Measurements from ENCODE around the gene AGAP1. TPM values are rescaled to one million over a fixed set of nuclear protein-coding genes. Genes with fewer than 3 reads are reported as not detected.

Gene AGAP1
- total RNA-seq, 1 donor from 2014 or later: 3.8 TPM

DNA sequence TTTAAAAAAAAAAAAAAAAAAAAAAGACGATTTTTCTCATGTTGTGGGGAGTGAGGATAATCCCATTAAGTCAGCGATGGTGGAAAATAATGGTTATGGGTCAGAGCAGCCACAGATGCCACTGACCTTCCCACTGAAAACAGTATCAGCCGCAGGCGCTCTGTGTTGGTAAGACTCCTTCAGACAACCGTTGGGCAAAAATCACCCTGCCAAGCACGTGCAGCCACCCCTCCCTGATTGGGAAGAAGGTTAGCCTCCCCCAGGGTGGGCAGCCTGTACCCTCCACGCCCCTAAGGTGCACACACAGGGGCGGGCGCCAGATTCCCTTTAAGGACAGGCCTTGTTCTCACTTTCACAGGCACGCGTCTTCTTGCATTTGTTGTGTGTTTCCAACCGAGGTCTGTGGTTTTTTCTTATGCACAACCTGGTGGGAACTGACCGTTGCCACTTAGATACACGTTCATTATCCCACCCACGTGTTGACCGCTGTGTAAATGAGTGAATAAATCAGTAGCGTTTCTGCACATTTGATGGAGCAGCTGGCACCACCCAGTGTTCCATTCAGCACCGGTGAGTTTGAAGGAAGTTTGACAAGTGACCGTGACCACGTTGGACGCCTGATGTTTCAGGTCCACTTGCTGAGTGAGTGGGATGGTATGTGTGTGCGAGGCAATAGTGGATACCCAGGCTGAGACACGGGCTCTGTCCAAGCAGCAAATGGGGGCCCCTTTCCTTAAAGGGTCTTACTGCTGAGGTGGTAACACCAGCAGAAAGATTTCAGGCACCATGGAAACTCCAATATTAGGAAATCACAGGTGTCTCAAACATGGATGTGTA is 476.6 kb downstream of the AGAP1 start:
- H3K4me3 Mint-ChIP-seq: no peak overlapping the region
- DNase-seq: no peak
- H3K27ac Mint-ChIP-seq: no peak overlapping the region
- H3K36me3 Mint-ChIP-seq (ENCODE audit: low read depth): no peaks in the 10 kb centered on the region
- no peaks in the 10 kb centered on the region for H3K27me3 Mint-ChIP-seq
- H3K9me3 Mint-ChIP-seq: no peaks in the 10 kb centered on the region
- no peaks in the 10 kb centered on the region for H3K4me1 Mint-ChIP-seq
- intact Hi-C loops (cut with micrococcal nuclease): no loop called here

GRCh38 chr2:235976516-235976915 is 482.7 kb downstream of the AGAP1 start:
- peaks cover 4% of the 10 kb centered on the region for H3K27me3 Mint-ChIP-seq
- intact Hi-C loops (cut with micrococcal nuclease): no loop called here
- no peaks in the 10 kb centered on the region for H3K9me3 Mint-ChIP-seq
- H3K27ac Mint-ChIP-seq: no peak overlapping the region
- H3K36me3 Mint-ChIP-seq (ENCODE audit: low read depth): no peaks in the 10 kb centered on the region
- H3K4me3 Mint-ChIP-seq: no peak overlapping the region
- H3K4me1 Mint-ChIP-seq: no peaks in the 10 kb centered on the region
- DNase-seq: no peak

DNA sequence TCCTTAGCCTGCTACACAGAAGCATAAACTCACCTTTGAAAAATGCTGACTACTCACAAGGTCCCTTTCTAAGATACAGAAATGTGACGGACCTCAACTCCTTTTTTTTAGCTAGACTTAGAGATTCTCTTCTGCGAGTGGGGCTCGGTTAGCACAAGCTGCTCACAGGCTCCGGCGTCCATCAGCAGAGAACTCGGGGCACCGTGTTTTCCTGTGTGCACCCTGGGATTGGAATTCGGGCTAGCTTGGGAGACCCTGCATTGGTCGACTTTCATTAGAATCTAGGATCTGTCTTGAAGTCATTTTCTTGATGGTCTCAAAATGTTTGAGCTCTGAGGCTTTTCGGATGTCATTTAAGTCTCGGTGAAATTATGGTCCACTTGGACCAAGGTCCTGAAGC is 483.1 kb downstream of the AGAP1 start:
- Mint-ChIP-seq H3K36me3 (ENCODE audit: low read depth) (no peaks in the 10 kb centered on the region), H3K27ac (no peak overlapping the region), H3K27me3 (peaks cover 4% of the 10 kb centered on the region), H3K9me3 (no peaks in the 10 kb centered on the region), H3K4me1 (no peaks in the 10 kb centered on the region), H3K4me3 (no peak overlapping the region)
- no peak for DNase-seq
- intact Hi-C loops (cut with micrococcal nuclease): no loop called here

- Mint-ChIP-seq H3K4me1 (no peaks in the 10 kb centered on the region), H3K27me3 (peaks cover 4% of the 10 kb centered on the region), H3K4me3 (no peak overlapping the region), H3K27ac (no peak overlapping the region), H3K36me3 (ENCODE audit: low read depth) (no peaks in the 10 kb centered on the region), H3K9me3 (no peaks in the 10 kb centered on the region)
- intact Hi-C loops (cut with micrococcal nuclease): no loop called here
- no peak for DNase-seq
These were observed 483.6 kb downstream of the AGAP1 start for GRCh38 chr2:235977445-235977844.

GRCh38 chr2:235978022-235978421 is 484.2 kb downstream of the AGAP1 start:
- intact Hi-C loops (cut with micrococcal nuclease): no loop called here

DNA sequence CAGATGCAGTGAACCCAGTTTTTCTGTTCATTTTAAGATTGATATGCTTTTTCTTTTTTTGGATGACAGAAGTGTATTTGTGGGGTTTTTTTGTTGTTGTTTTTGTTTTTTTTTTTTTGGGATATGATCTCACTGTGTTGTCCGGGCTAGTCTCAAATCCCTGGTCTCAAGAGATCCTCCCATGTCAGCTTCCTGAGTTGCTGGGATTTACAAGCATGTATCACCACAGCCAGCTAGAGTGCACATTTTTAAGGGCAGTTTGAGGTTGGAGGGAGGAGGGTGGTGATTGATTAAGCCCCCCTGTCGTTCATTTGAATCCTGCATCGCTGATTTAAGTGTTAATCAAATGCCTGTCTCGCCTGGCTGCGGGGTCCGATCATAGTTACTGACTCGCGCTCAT is 485.2 kb downstream of the AGAP1 start:
- Mint-ChIP-seq H3K9me3 (no peaks in the 10 kb centered on the region), H3K4me3 (no peak overlapping the region), H3K27ac (no peak overlapping the region), H3K36me3 (ENCODE audit: low read depth) (no peaks in the 10 kb centered on the region), H3K4me1 (no peaks in the 10 kb centered on the region), H3K27me3 (peaks cover 4% of the 10 kb centered on the region)
- intact Hi-C loops (cut with micrococcal nuclease): no loop called here
- DNase-seq: no peak

More at GRCh38 chr2:235978022-235978421, 484.2 kb downstream of the AGAP1 start:
- no peaks in the 10 kb centered on the region for H3K36me3 Mint-ChIP-seq (ENCODE audit: low read depth)
- no peak overlapping the region for H3K27ac Mint-ChIP-seq
- H3K4me1 Mint-ChIP-seq: no peaks in the 10 kb centered on the region
- DNase-seq: no peak
- H3K27me3 Mint-ChIP-seq: peaks cover 4% of the 10 kb centered on the region
- H3K9me3 Mint-ChIP-seq: no peaks in the 10 kb centered on the region
- H3K4me3 Mint-ChIP-seq: no peak overlapping the region

- H3K4me3 Mint-ChIP-seq: no peak overlapping the region
- H3K9me3 Mint-ChIP-seq: no peaks in the 10 kb centered on the region
- intact Hi-C loops (cut with micrococcal nuclease): no loop called here
- no peaks in the 10 kb centered on the region for H3K36me3 Mint-ChIP-seq (ENCODE audit: low read depth)
- no peak for DNase-seq
- no peaks in the 10 kb centered on the region for H3K4me1 Mint-ChIP-seq
- peaks cover 4% of the 10 kb centered on the region for H3K27me3 Mint-ChIP-seq
- H3K27ac Mint-ChIP-seq: no peak overlapping the region
These were observed 486.1 kb downstream of the AGAP1 start for GRCh38 chr2:235979753-235980435.

GRCh38 chr2:235981631-235982030 is 487.8 kb downstream of the AGAP1 start:
- intact Hi-C loops (cut with micrococcal nuclease): no loop called here
- Mint-ChIP-seq H3K27ac (no peak overlapping the region), H3K36me3 (ENCODE audit: low read depth) (no peaks in the 10 kb centered on the region), H3K27me3 (peaks cover 4% of the 10 kb centered on the region), H3K9me3 (no peaks in the 10 kb centered on the region), H3K4me3 (no peak overlapping the region), H3K4me1 (no peaks in the 10 kb centered on the region)
- DNase-seq: no peak

- Mint-ChIP-seq H3K4me3 (no peak overlapping the region), H3K4me1 (no peaks in the 10 kb centered on the region), H3K9me3 (no peaks in the 10 kb centered on the region), H3K27me3 (peaks cover 4% of the 10 kb centered on the region), H3K36me3 (ENCODE audit: low read depth) (no peaks in the 10 kb centered on the region), H3K27ac (no peak overlapping the region)
- intact Hi-C loops (cut with micrococcal nuclease): no loop called here
- DNase-seq: no peak
These were observed 489.2 kb downstream of the AGAP1 start for GRCh38 chr2:235983016-235983415.

DNA sequence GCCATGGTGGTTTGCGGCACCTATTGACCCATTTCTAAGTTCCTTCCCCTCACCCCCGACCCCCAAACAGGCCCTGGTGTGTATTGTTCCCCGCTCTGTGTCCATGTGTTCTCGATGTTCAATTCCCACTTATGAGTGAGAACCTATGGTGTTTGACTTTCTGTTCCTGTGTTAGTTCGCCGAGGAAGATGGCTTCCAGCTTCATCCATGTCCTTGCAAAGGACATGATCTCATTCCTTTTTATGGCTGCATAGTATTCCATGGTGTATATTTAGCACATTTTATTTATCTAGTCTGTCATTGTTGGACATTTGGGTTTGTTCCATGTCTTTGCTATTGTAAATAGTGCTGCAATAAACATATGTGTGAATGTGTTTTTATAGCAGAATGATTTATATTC is 490.7 kb downstream of the AGAP1 start:
- intact Hi-C loops (cut with micrococcal nuclease): no loop called here
- no peak overlapping the region for H3K4me3 Mint-ChIP-seq
- H3K36me3 Mint-ChIP-seq (ENCODE audit: low read depth): no peaks in the 10 kb centered on the region

GRCh38 chr2:235986361-235986760 is 492.5 kb downstream of the AGAP1 start:
- Mint-ChIP-seq H3K36me3 (ENCODE audit: low read depth) (no peaks in the 10 kb centered on the region), H3K4me3 (no peak overlapping the region), H3K27ac (no peak overlapping the region), H3K4me1 (no peaks in the 10 kb centered on the region), H3K27me3 (no peaks in the 10 kb centered on the region), H3K9me3 (peaks cover 3% of the 10 kb centered on the region)
- no peak for DNase-seq
- intact Hi-C loops (cut with micrococcal nuclease): no loop called here

More for the DNA sequence above, 490.7 kb downstream of the AGAP1 start:
- Mint-ChIP-seq H3K27me3 (peaks cover 2% of the 10 kb centered on the region), H3K4me1 (no peaks in the 10 kb centered on the region), H3K27ac (no peak overlapping the region), H3K9me3 (peaks cover 2% of the 10 kb centered on the region)
- DNase-seq: no peak

- Mint-ChIP-seq H3K4me3 (no peak overlapping the region), H3K27me3 (no peaks in the 10 kb centered on the region), H3K27ac (no peak overlapping the region), H3K9me3 (peaks cover 3% of the 10 kb centered on the region), H3K4me1 (no peaks in the 10 kb centered on the region), H3K36me3 (ENCODE audit: low read depth) (no peaks in the 10 kb centered on the region)
- DNase-seq: no peak
- intact Hi-C loops (cut with micrococcal nuclease): no loop called here
These were observed 494.6 kb downstream of the AGAP1 start for GRCh38 chr2:235988271-235989015.

GRCh38 chr2:235989591-235989990 is 495.7 kb downstream of the AGAP1 start:
- no peak for DNase-seq
- Mint-ChIP-seq H3K27ac (no peak overlapping the region), H3K4me1 (no peaks in the 10 kb centered on the region), H3K27me3 (no peaks in the 10 kb centered on the region), H3K36me3 (ENCODE audit: low read depth) (no peaks in the 10 kb centered on the region), H3K4me3 (no peak overlapping the region), H3K9me3 (peaks cover 3% of the 10 kb centered on the region)
- intact Hi-C loops (cut with micrococcal nuclease): no loop called here

DNA sequence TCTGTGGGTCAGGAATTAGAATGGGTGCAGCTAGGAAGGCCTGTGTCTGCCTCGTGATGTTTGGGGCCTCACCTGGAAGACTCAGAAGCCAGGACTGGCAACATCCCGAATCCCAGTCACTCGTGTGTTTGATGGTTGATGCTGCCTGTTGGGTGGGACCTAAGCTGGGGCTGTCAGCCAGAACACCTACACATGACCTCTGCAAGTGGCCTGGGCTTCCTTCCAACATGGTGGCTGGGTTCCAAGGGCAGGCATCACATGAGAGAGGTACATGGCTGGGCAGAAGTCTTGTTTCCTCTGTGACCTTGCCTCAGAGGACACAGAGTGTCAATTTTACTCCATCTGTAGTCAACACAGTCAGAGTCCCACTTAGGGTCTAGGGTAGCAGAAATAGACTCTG is 496.5 kb downstream of the AGAP1 start:
- peaks cover 3% of the 10 kb centered on the region for H3K9me3 Mint-ChIP-seq
- DNase-seq: no peak
- no peaks in the 10 kb centered on the region for H3K36me3 Mint-ChIP-seq (ENCODE audit: low read depth)
- H3K27me3 Mint-ChIP-seq: no peaks in the 10 kb centered on the region
- H3K4me3 Mint-ChIP-seq: no peak overlapping the region
- no peak overlapping the region for H3K27ac Mint-ChIP-seq
- intact Hi-C loops (cut with micrococcal nuclease): no loop called here
- no peaks in the 10 kb centered on the region for H3K4me1 Mint-ChIP-seq

All from activated CD4-positive, alpha-beta T cell treated with anti-CD3 and anti-CD28 coated beads, Interleukin-2, amount 10 ng/mL, durations not matched to agents 24 days and 14 days (primary cell).